Psoas muscle (tissue), 8 donors: ENCODE results near the gene ARHGAP42. TPM values are rescaled to one million over a fixed set of nuclear protein-coding genes. Genes with fewer than 3 reads are reported as not detected.

ENCODE experiments used
- ATAC-seq, 4 donors: fragments of 200-7000 bp; cut with Tn5 transposase; one replicate each; pipeline ENCODE4 v1.9.1; 2020; ENCODE audit warnings: moderate library complexity in 3 of 4, mild to moderate bottlenecking in 2 of 4
- DNase-seq, 2 donors: peaks; one replicate each; pipeline ENCODE4 v3.0.0-alpha.2; 2020
- H3K27ac ChIP-seq: fragments of 200-600 bp; one replicate; pipeline ENCODE4 v1.8.0; 2022
- H3K27me3 ChIP-seq, 3 donors: fragments of 200-600 bp in 1 of 3; one replicate each; pipeline versions ENCODE4 v1.6.1 to v1.8.0; 2013 to 2022; ENCODE audit warnings: low read length in 2 of 3, mild to moderate bottlenecking in 2 of 3, moderate library complexity in 1 of 3; ENCODE audit not compliant: insufficient read depth in 3 of 3
- H3K36me3 ChIP-seq, 2 donors: fragments of 200-600 bp in 1 of 2; one replicate each; pipeline versions ENCODE4 v1.6.1 to v1.8.0; 2013 to 2022; ENCODE audit warnings: low read depth in 1 of 2, mild to moderate bottlenecking in 1 of 2, moderate library complexity in 1 of 2; ENCODE audit not compliant: insufficient read depth in 1 of 2
- H3K4me1 ChIP-seq: fragments of 200-600 bp; one replicate; pipeline ENCODE4 v1.8.0; 2022
- H3K4me3 ChIP-seq: fragments of 200-600 bp; one replicate; pipeline ENCODE4 v1.8.0; 2022; ENCODE audit warnings: mild to moderate bottlenecking
- H3K9me3 ChIP-seq: fragments of 200-600 bp; one replicate; pipeline ENCODE4 v1.8.0; 2022
- WGBS, 3 donors: extraction: QIAGEN DNeasy Blood & Tissue Kit; methylation state at CpG; one replicate each; pipeline versions ENCODE4 v1.1.6 to v1.1.7; 2013; 5-methylcytosine and 5-hydroxymethylcytosine counted together
- intact Hi-C, 2 donors: fragments of 100-400 bp; cut with DNase I; formaldehyde crosslinking; loops; one replicate each; pipeline versions ENCODE4 v1.11.0 to v1.14.2; 2022
- polyA plus RNA-seq, 3 donors: library from polyadenylated mRNA; stranded (reverse); fragments of 200-250 nt; gene quantifications; one replicate each; pipeline ENCODE4 v1.2.3, GENCODE V29; 2013
- total RNA-seq, 4 donors: library from RNA; stranded (reverse); fragmentation: NEBNext Ultra II Directional in 2 of 4; extraction: Animal tissue kit (Norgen Biotek cat#: 25700) in 2 of 4; gene quantifications; one replicate each; pipeline versions ENCODE4 v1.2.1 to v1.2.4, GENCODE V29; 2021 to 2023
- TF ChIP-seq, protein P1 (sequence below): fragments of 200-600 bp; IDR thresholded peaks from one replicate; pipeline ENCODE4 v1.8.0; 2022; ENCODE audit warnings: antibody characterized with exemption
- donor health status: healthy with polysubstance abuse.
- donor health status: DM: no; HTN: no; CAD: no; lungs with moderate emphysema.
- donor health status: Bipolar disorder and iron deficiency.
- donor health status: healthy.
- donor health status: DM: yes; HTN: yes; CAD: no.
- donor health status: DM: no; HTN: no; CAD: no.
- donor health status: DM: no; HTN: no; CAD: no.
- donor health status: DM: yes; HTN: yes; CAD: no.

Gene ARHGAP42
- total and polyA plus RNA-seq, 7 donors = 3.8 to 12.3 (median 7.2) TPM

DNA sequence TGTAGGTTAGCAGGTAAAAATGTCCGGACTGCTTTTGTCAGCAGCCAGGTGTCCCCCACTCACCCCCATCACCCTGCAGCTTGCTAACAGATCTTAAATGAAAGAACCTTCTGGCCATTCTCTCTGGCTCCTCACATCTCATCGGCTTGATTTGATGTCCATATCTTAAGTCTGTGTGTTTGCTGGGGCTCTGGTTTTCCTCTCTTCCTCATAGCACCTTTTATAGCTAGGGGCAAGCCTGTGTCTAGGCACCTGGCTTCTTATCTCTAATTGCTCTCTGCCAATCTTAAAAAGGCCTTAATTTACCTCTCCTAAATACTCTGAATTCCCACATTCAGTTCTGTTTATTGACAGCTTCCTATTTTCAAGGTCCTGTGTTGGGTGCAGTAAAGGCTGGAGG lies 72.0 kb downstream of the ARHGAP42 start:
- no peak overlapping the region for H3K4me3 ChIP-seq
- no peaks in the 10 kb centered on the region for H3K36me3 ChIP-seq
- DNase-seq (no peak), ATAC-seq (no peak)
- WGBS, 3 donors = 77 to 86% (median 83%) methylated on average over 2 of the region's 2 CpGs
- H3K27me3 ChIP-seq = no peaks in the 10 kb centered on the region
- H3K9me3 ChIP-seq = no peaks in the 10 kb centered on the region
- TF ChIP-seq, protein P1, sequence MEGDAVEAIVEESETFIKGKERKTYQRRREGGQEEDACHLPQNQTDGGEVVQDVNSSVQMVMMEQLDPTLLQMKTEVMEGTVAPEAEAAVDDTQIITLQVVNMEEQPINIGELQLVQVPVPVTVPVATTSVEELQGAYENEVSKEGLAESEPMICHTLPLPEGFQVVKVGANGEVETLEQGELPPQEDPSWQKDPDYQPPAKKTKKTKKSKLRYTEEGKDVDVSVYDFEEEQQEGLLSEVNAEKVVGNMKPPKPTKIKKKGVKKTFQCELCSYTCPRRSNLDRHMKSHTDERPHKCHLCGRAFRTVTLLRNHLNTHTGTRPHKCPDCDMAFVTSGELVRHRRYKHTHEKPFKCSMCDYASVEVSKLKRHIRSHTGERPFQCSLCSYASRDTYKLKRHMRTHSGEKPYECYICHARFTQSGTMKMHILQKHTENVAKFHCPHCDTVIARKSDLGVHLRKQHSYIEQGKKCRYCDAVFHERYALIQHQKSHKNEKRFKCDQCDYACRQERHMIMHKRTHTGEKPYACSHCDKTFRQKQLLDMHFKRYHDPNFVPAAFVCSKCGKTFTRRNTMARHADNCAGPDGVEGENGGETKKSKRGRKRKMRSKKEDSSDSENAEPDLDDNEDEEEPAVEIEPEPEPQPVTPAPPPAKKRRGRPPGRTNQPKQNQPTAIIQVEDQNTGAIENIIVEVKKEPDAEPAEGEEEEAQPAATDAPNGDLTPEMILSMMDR = no peak
- intact Hi-C loops = no loop called here
- no peak overlapping the region for H3K27ac ChIP-seq
- peaks cover 13% of the 10 kb centered on the region for H3K4me1 ChIP-seq

DNA sequence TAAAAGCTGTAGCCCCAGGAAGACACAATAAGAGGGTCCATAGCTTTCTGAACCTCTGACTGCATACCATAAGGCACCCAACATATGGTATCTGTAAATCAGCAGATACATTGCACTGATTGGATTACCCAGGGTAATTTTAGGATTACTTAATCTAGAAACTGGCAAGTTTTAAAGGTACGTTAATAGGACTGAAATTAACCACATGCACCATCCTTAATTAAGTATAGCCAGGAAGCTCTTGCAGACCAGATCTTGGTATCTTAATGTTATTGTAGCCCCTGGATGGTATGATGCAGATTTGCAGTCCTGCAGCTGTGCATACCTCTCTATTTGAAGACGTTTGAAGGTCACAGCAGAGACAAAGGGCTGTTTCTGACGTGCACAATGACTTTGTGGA lies 72.8 kb downstream of the ARHGAP42 start:
- no peaks in the 10 kb centered on the region for H3K36me3 ChIP-seq
- peaks cover 13% of the 10 kb centered on the region for H3K4me1 ChIP-seq
- WGBS, 3 donors = 51 to 56% (median 55%) methylated on average over 3 of the region's 3 CpGs
- no peaks in the 10 kb centered on the region for H3K27me3 ChIP-seq
- no peaks in the 10 kb centered on the region for H3K9me3 ChIP-seq
- ATAC-seq (no peak), DNase-seq (no peak)
- TF ChIP-seq, protein P1 = no peak
- H3K4me3 ChIP-seq = no peak overlapping the region
- H3K27ac ChIP-seq = no peak overlapping the region
- intact Hi-C loops = no loop called here

DNA sequence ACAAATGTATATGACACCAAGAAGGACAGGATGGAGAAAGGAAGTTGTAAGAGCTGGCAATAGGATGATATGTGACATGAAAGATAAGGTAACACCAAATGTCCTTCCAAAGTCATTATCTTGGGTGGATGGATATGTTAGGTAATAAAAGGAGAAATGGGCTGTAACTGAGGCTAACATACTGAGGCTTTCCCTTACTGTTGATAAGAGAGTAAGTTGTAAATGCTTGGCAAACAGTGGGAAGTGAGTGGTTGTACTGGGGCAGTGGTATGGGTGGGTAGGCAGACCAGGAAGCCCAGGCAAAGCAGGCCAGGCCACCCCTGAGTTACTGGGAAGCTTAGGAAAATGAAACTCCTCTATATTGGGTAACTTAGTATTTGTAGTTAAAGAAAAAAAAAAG lies 73.7 kb downstream of the ARHGAP42 start:
- Histone ChIP-seq H3K27ac (no peak overlapping the region), H3K4me1 (peaks cover 7% of the 10 kb centered on the region), H3K27me3 (no peaks in the 10 kb centered on the region), H3K9me3 (no peaks in the 10 kb centered on the region), H3K4me3 (no peak overlapping the region), H3K36me3 (no peaks in the 10 kb centered on the region)
- ATAC-seq (no peak), DNase-seq (no peak)
- intact Hi-C loops = no loop called here
- TF ChIP-seq, protein P1 = no peak

DNA sequence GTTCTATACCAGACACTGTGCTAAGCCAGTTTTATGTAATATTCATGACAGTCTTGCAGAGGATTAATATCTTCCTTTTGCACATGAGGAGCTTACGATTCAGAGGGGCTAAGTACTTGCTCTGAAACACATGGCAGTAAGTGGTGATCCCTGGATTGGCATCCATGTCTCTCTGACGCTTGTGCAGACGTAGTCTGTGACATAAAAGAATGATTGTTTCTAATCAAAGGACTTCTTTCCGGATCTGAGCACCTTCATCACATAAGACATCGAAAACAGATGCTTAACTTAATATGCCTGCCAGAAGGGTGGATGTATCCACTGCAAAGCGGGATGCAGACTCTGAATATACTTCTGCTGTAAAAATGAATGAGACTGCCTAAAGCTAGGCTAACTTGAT lies 74.8 kb downstream of the ARHGAP42 start:
- H3K27ac ChIP-seq = no peak overlapping the region
- intact Hi-C loops = no loop called here
- TF ChIP-seq, protein P1 = no peak
- H3K9me3 ChIP-seq = no peaks in the 10 kb centered on the region
- H3K4me3 ChIP-seq = no peak overlapping the region
- 59 to 69% (median 62%) methylated on average over 6 of the region's 6 CpGs for WGBS, 3 donors
- H3K36me3 ChIP-seq = no peaks in the 10 kb centered on the region
- H3K27me3 ChIP-seq = no peaks in the 10 kb centered on the region
- DNase-seq = no peak
- no peak for ATAC-seq
- no peaks in the 10 kb centered on the region for H3K4me1 ChIP-seq

DNA sequence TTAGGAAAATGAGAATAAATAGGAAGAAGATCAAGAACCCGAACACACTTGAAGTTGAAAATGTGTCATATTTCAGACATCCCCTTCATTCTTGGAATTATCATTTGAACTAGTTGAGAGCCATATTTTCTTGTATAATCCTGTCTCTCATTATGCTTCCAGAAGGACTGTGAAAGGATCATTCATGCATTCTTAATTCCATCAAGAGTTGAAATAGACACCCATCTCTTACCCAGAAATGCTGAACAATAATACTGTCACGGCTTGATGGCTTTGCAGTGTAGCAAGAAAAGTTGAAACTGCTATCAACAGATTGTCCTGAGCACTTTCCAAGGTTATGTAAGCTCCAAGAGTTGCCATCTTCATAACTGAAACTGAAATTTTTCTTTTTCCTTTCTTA lies 79.7 kb downstream of the ARHGAP42 start:
- ATAC-seq (no peak), DNase-seq (no peak)
- intact Hi-C loops = no loop called here
- Histone ChIP-seq H3K27me3 (no peaks in the 10 kb centered on the region), H3K4me3 (no peak overlapping the region), H3K36me3 (no peaks in the 10 kb centered on the region), H3K27ac (no peak overlapping the region), H3K9me3 (no peaks in the 10 kb centered on the region), H3K4me1 (no peaks in the 10 kb centered on the region)
- TF ChIP-seq, protein P1 = no peak
- 80 to 92% (median 85%) methylated on average over 2 of the region's 2 CpGs for WGBS, 3 donors
